ES-I3 (cell line): ENCODE data around the gene NCOA5.

Experiments used
- H3K36me3 ChIP-seq: 2 replicates; pipeline ENCODE4 v1.6.1; 2013; ENCODE audit warnings: mild to moderate bottlenecking, low read length, control low read depth, moderate library complexity; ENCODE audit not compliant: insufficient read depth
- H3K4me1 ChIP-seq: 2 replicates; pipeline ENCODE4 v1.6.1; 2013; ENCODE audit warnings: mild to moderate bottlenecking, control low read depth, low read length; ENCODE audit not compliant: insufficient read depth
- H3K9ac ChIP-seq: 2 replicates; pipeline ENCODE4 v1.6.1; 2013; ENCODE audit warnings: low read depth, mild to moderate bottlenecking, low read length, moderate library complexity
- H3K9me3 ChIP-seq: 2 replicates; pipeline ENCODE4 v1.6.1; 2013; ENCODE audit warnings: mild to moderate bottlenecking, low read length, moderate library complexity; ENCODE audit not compliant: control insufficient read depth, insufficient read depth

NCOA5 gene

DNA sequence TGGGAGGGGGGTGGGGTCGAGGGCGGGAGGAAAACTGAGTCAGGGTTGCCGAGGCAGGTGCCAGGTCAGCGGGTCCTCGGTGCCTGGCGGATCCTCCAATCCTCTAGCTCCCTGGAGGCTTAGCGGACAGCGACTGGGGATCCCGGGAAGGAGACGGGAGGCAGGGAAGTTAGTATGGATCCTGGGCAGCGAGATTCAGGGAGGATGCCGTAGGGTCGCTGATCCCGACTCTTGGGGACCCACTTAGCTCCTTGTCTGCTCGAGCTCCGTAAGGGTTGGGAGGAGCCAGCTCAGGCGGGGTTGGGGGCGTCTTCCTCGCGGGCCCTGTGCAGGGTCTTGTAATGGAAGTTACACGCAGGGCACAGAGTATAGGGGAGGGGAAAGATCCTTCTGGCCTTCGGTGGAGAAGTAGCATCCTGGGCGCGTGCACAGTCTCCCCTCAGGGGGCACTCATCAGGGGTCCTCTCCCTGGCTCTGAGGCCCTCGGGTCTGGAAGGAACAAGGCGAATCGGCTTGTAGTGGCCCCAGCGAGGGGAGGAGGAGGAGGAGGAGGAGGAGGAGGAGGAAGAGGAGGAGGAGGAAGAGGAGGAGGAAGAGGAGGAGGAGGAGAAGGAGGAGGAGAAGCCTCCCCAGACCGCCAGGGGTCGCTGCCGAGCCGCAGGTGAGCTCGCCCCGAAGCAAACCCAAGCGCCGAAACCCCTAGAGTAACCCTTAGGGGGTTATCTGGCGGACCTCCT is 67.2 kb downstream of the NCOA5 start:
- 0 out of 2 replicates have a peak, but pooled peaks cover 4% of the 10 kb centered on the region for H3K4me1 ChIP-seq
- no peaks in the 10 kb centered on the region; the same call in 1 of the 2 replicates for H3K36me3 ChIP-seq
- H3K9me3 ChIP-seq = no peaks in the 10 kb centered on the region
- H3K9ac ChIP-seq = peak overlapping the region; percentile 50; the same call in 1 of the 2 replicates

DNA sequence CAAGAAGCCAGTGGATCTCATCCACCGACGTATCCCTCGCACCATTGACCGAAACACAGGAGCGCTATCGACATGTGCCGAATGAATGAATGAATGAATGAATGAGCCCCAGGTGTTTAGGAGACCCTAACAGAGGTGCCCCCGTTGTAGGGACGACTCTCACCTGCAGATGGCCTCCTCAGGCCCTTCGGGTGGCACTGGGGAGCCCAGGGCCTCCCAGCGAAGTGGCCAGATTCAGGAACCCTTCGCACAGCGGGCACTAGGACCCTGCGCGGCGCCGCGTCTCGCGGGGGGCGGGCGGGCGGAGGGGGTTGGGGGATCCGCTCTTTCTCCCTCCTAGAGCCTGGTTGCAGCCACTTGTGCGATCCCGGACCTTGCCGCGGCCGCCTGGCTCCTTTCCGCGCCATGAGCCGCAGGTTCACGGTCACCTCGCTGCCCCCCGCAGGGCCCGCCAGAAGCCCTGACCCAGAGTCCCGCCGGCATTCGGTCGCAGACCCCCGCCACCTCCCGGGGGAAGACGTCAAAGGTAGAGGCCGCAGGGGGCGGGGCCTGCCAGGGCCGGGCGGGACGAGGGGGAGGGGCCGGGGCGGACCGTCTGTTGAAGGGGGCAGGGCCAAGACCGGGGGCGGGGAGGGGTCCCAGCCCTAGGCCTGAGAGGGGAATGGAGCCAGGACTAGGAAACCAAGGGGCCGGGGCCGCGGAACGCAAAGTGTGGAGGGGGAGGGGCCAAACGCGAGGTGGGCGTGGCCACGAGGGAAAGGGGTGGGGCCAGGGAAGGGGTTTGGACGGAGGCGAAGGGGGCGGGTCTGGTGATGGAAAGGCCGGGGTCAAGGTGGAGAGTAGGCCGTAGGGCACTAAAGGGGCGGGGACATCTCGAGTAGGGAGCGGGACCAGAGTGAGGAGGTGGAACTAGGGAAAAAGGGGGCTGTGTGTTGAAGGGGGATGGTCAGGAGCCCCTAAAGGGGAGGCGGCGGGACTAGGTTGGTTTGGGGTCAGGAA is 68.1 kb downstream of the NCOA5 start:
- Histone ChIP-seq H3K36me3 (no peaks in the 10 kb centered on the region; the same call in 1 of the 2 replicates), H3K4me1 (0 out of 2 replicates have a peak, but pooled peaks cover 4% of the 10 kb centered on the region), H3K9ac (peak overlapping the region; percentile 78), H3K9me3 (no peaks in the 10 kb centered on the region)

DNA sequence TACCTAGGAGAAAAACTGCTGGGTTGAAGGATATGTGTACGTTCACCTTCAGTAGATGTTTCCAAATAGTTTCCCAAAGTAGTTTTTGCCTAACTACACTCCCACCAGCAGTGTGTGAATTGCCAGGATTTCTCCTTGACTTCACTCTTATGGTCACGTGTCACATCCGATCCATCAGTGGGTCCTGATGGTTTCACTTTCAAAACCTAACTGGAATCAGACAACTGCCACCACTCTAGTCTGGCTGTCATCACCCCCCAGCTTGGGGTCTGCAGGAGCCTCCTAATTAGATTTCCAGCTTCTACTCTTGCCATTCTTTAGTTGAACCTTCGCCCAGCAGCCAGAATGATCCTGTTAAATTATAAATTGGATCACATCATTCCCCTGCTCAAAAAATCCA is 69.2 kb downstream of the NCOA5 start:
- Histone ChIP-seq H3K9me3 (no peaks in the 10 kb centered on the region), H3K36me3 (no peaks in the 10 kb centered on the region; the same call in 1 of the 2 replicates), H3K4me1 (0 out of 2 replicates have a peak, but pooled peaks cover 4% of the 10 kb centered on the region), H3K9ac (no peak overlapping the region)

DNA sequence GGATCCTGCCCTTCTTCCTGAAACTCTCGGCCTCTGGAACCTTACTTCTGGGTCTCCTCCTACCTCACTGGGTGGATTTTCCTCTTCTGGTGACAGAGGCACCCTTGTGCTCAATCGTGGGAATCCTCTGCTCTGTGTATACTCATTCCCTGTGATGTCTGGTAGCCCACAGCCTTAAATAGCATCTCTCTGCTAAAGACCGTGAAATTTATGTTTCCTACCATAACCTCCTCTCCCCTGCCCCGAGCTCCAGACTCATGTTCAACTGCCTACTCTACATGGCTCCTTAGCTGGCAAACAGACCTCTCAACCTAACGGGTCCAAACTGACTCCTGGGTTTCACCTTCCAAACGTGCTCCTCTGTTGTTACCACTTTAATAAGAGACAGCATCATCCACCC is 71.2 kb downstream of the NCOA5 start:
- Histone ChIP-seq H3K9me3 (no peaks in the 10 kb centered on the region), H3K4me1 (0 out of 2 replicates have a peak, but pooled peaks cover 4% of the 10 kb centered on the region), H3K9ac (no peak overlapping the region), H3K36me3 (no peaks in the 10 kb centered on the region; the same call in 1 of the 2 replicates)

GRCh38 chr20:46018112-46018511 is 71.7 kb downstream of the NCOA5 start:
- Histone ChIP-seq H3K9me3 (no peaks in the 10 kb centered on the region), H3K36me3 (no peaks in the 10 kb centered on the region; the same call in 1 of the 2 replicates), H3K4me1 (0 out of 2 replicates have a peak, but pooled peaks cover 4% of the 10 kb centered on the region), H3K9ac (no peak overlapping the region)

GRCh38 chr20:46017272-46017671 is 72.5 kb downstream of the NCOA5 start:
- Histone ChIP-seq H3K36me3 (no peaks in the 10 kb centered on the region; the same call in 1 of the 2 replicates), H3K9ac (no peak overlapping the region), H3K4me1 (0 out of 2 replicates have a peak, but pooled peaks cover 4% of the 10 kb centered on the region), H3K9me3 (no peaks in the 10 kb centered on the region)

- Histone ChIP-seq H3K4me1 (no peaks in the 10 kb centered on the region), H3K9ac (peak overlapping the region; percentile 79; the same call in 1 of the 2 replicates), H3K9me3 (no peaks in the 10 kb centered on the region; the same call in 1 of the 2 replicates), H3K36me3 (no peaks in the 10 kb centered on the region; the same call in 1 of the 2 replicates)
Measured at GRCh38 chr20:46014517-46015396, 75.0 kb downstream of the NCOA5 start.

- H3K9me3 ChIP-seq = no peaks in the 10 kb centered on the region; the same call in 1 of the 2 replicates
- H3K36me3 ChIP-seq = no peaks in the 10 kb centered on the region; the same call in 1 of the 2 replicates
- 0 out of 2 replicates have a peak, but pooled peaks cover 6% of the 10 kb centered on the region for H3K4me1 ChIP-seq
- H3K9ac ChIP-seq = peak overlapping the region; percentile 79
Measured at GRCh38 chr20:46013829-46014516, 75.8 kb downstream of the NCOA5 start.

DNA sequence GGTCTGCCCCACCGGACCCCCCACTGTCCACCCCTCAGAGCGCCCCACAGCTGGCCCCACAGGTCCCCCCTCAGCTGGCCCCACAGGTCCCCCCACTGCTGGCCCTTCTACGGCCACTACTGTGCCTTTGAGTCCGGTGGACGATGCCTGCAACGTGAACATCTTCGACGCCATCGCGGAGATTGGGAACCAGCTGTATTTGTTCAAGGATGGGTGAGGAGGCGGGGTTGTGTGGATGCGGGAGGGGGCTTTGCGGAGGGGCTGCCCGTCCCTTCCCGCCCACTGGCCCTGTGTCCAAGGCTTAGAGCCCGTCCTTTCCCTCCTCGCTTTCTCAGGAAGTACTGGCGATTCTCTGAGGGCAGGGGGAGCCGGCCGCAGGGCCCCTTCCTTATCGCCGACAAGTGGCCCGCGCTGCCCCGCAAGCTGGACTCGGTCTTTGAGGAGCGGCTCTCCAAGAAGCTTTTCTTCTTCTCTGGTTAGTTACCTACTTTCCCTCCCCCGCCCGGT is 76.4 kb downstream of the NCOA5 start:
- peak overlapping the region; percentile 79; the same call in 1 of the 2 replicates for H3K9ac ChIP-seq
- no peaks in the 10 kb centered on the region; the same call in 1 of the 2 replicates for H3K36me3 ChIP-seq
- no peaks in the 10 kb centered on the region; the same call in 1 of the 2 replicates for H3K9me3 ChIP-seq
- H3K4me1 ChIP-seq = peaks cover 11% of the 10 kb centered on the region; the same call in 1 of the 2 replicates

GRCh38 chr20:46012921-46013320 is 76.8 kb downstream of the NCOA5 start:
- Histone ChIP-seq H3K9ac (no peak overlapping the region), H3K4me1 (peaks cover 15% of the 10 kb centered on the region; the same call in 1 of the 2 replicates), H3K9me3 (no peaks in the 10 kb centered on the region; the same call in 1 of the 2 replicates), H3K36me3 (no peaks in the 10 kb centered on the region; the same call in 1 of the 2 replicates)

GRCh38 chr20:46011631-46012482 is 77.9 kb downstream of the NCOA5 start:
- H3K4me1 ChIP-seq = peaks cover 22% of the 10 kb centered on the region
- H3K9me3 ChIP-seq = no peaks in the 10 kb centered on the region; the same call in 1 of the 2 replicates
- H3K36me3 ChIP-seq = no peaks in the 10 kb centered on the region
- H3K9ac ChIP-seq = no peak overlapping the region
